ENCODE results near the gene EYA4. TPM values are rescaled to one million over a fixed set of nuclear protein-coding genes. Genes with fewer than 3 reads are reported as not detected.

EYA4 gene
- total and polyA plus RNA-seq, 2 donors (not counting 1 experiment from before 2014, with no cell fraction given), result 4.6 to 38.0 TPM

- no peak overlapping the region for H3K4me2 ChIP-seq (ENCODE audit: extremely low read depth, insufficient read depth, low read length)
- H3K27ac ChIP-seq (ENCODE audit: insufficient read depth, low read length), result no peak overlapping the region
- H2AFZ ChIP-seq (ENCODE audit: low read length), result no peak overlapping the region
- no peak overlapping the region for H3K4me3 ChIP-seq (replicated peaks in 1 of 4; ENCODE audit: control extremely low read depth in 1 of 4, insufficient read depth in 1 of 4, low read depth in 3 of 4, low read length in 4 of 4)
- no peaks in the 10 kb centered on the region for H3K4me1 ChIP-seq (ENCODE audit: control insufficient read depth, extremely low read depth, insufficient read depth, low read length)
- H3K27me3 ChIP-seq (ENCODE audit: control insufficient read depth, insufficient read depth, low read length), result no peaks in the 10 kb centered on the region
- H3K36me3 ChIP-seq (ENCODE audit: control insufficient read depth, insufficient read depth, low read length), result no peaks in the 10 kb centered on the region
- no peaks in the 10 kb centered on the region for H3K9me3 ChIP-seq (ENCODE audit: control insufficient read depth, insufficient read depth, low read depth, low read length)
- no peak for DNase-seq (ENCODE audit: low read depth in 2 of 2)
- no peaks in the 10 kb centered on the region for H3K79me2 ChIP-seq (ENCODE audit: control insufficient read depth, insufficient read depth, low read length)
- H4K20me1 ChIP-seq (ENCODE audit: control insufficient read depth, extremely low read depth, insufficient read depth, low read length), result no peaks in the 10 kb centered on the region
- H3K9ac ChIP-seq (ENCODE audit: insufficient read depth, low read length), result no peak overlapping the region
- no peak for TF ChIP-seq EZH2 (IDR thresholded peaks at IDR 0.05; ENCODE audit: low read length, missing control alignments)
- TF ChIP-seq, protein P1, sequence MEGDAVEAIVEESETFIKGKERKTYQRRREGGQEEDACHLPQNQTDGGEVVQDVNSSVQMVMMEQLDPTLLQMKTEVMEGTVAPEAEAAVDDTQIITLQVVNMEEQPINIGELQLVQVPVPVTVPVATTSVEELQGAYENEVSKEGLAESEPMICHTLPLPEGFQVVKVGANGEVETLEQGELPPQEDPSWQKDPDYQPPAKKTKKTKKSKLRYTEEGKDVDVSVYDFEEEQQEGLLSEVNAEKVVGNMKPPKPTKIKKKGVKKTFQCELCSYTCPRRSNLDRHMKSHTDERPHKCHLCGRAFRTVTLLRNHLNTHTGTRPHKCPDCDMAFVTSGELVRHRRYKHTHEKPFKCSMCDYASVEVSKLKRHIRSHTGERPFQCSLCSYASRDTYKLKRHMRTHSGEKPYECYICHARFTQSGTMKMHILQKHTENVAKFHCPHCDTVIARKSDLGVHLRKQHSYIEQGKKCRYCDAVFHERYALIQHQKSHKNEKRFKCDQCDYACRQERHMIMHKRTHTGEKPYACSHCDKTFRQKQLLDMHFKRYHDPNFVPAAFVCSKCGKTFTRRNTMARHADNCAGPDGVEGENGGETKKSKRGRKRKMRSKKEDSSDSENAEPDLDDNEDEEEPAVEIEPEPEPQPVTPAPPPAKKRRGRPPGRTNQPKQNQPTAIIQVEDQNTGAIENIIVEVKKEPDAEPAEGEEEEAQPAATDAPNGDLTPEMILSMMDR (conservative IDR thresholded peaks at IDR 0.05 in 1 of 2, IDR thresholded peaks at IDR 0.05 in 1 of 2; ENCODE audit: low read depth in 1 of 2, low read length in 2 of 2), result no peak
Measured at GRCh38 chr6:133298801-133299200, 57.6 kb downstream of the EYA4 start.

DNA sequence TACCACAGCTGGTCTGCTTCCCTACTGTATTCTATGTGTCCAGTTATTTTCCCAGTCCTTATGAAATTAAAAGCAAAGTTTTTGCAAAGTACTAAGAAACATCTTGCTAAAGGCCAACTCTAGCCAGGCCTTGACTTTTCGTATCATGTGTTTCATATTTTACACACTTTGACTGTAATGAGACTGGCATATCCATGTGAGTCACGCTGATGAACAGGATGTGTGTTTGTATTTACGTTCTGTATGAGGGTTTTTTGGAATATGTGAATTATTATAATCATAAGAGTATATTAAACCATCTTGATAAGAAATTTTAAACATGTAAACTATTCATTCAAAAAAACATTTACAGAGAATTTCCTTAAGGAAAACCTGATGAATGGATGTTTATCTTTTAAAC lies 59.7 kb downstream of the EYA4 start:
- no peaks in the 10 kb centered on the region for H3K9me3 ChIP-seq (ENCODE audit: control insufficient read depth, insufficient read depth, low read depth, low read length)
- no peak overlapping the region for H3K27ac ChIP-seq (ENCODE audit: insufficient read depth, low read length)
- H3K9ac ChIP-seq (ENCODE audit: insufficient read depth, low read length), result no peak overlapping the region
- H3K79me2 ChIP-seq (ENCODE audit: control insufficient read depth, insufficient read depth, low read length), result no peaks in the 10 kb centered on the region
- no peaks in the 10 kb centered on the region for H3K4me1 ChIP-seq (ENCODE audit: control insufficient read depth, extremely low read depth, insufficient read depth, low read length)
- H3K27me3 ChIP-seq (ENCODE audit: control insufficient read depth, insufficient read depth, low read length), result no peaks in the 10 kb centered on the region
- TF ChIP-seq, protein P1 (conservative IDR thresholded peaks at IDR 0.05 in 1 of 2, IDR thresholded peaks at IDR 0.05 in 1 of 2; ENCODE audit: low read depth in 1 of 2, low read length in 2 of 2), result no peak
- no peak for TF ChIP-seq EZH2 (IDR thresholded peaks at IDR 0.05; ENCODE audit: low read length, missing control alignments)
- DNase-seq (ENCODE audit: low read depth in 2 of 2), result peak in 1 of 2 donors; percentile 66
- no peak overlapping the region for H3K4me2 ChIP-seq (ENCODE audit: extremely low read depth, insufficient read depth, low read length)
- H2AFZ ChIP-seq (ENCODE audit: low read length), result no peak overlapping the region
- no peaks in the 10 kb centered on the region for H4K20me1 ChIP-seq (ENCODE audit: control insufficient read depth, extremely low read depth, insufficient read depth, low read length)
- H3K36me3 ChIP-seq (ENCODE audit: control insufficient read depth, insufficient read depth, low read length), result no peaks in the 10 kb centered on the region
- no peak overlapping the region for H3K4me3 ChIP-seq (replicated peaks in 1 of 4; ENCODE audit: control extremely low read depth in 1 of 4, insufficient read depth in 1 of 4, low read depth in 3 of 4, low read length in 4 of 4)

DNA sequence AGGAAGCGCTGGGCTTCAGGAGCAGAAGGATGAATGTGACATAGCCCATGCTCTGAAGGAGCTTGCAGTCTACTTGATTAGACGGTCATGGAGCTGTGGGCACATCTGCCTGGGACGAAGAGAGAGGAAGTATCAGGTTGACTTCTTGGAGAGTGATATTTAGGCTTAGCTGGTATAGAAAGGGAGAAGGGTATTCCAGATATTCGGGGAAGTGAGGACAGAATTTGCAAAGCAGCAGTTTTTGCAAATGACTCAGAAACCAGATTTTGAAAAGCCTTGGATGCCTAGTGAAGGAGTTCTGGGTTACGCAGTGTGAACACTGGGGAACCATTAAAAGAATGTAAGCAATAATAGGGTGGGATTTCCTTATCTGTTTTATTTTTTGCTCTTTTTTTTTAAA lies 60.7 kb downstream of the EYA4 start:
- H3K27ac ChIP-seq (ENCODE audit: insufficient read depth, low read length), result no peak overlapping the region
- H4K20me1 ChIP-seq (ENCODE audit: control insufficient read depth, extremely low read depth, insufficient read depth, low read length), result no peaks in the 10 kb centered on the region
- H3K9ac ChIP-seq (ENCODE audit: insufficient read depth, low read length), result no peak overlapping the region
- no peaks in the 10 kb centered on the region for H3K4me1 ChIP-seq (ENCODE audit: control insufficient read depth, extremely low read depth, insufficient read depth, low read length)
- H3K9me3 ChIP-seq (ENCODE audit: control insufficient read depth, insufficient read depth, low read depth, low read length), result no peaks in the 10 kb centered on the region
- H3K36me3 ChIP-seq (ENCODE audit: control insufficient read depth, insufficient read depth, low read length), result no peaks in the 10 kb centered on the region
- DNase-seq (ENCODE audit: low read depth in 2 of 2), result no peak
- no peaks in the 10 kb centered on the region for H3K79me2 ChIP-seq (ENCODE audit: control insufficient read depth, insufficient read depth, low read length)
- TF ChIP-seq, protein P1 (conservative IDR thresholded peaks at IDR 0.05 in 1 of 2, IDR thresholded peaks at IDR 0.05 in 1 of 2; ENCODE audit: low read depth in 1 of 2, low read length in 2 of 2), result no peak
- TF ChIP-seq EZH2 (IDR thresholded peaks at IDR 0.05; ENCODE audit: low read length, missing control alignments), result no peak
- H3K27me3 ChIP-seq (ENCODE audit: control insufficient read depth, insufficient read depth, low read length), result no peaks in the 10 kb centered on the region
- no peak overlapping the region for H3K4me2 ChIP-seq (ENCODE audit: extremely low read depth, insufficient read depth, low read length)
- no peak overlapping the region for H3K4me3 ChIP-seq (replicated peaks in 1 of 4; ENCODE audit: control extremely low read depth in 1 of 4, insufficient read depth in 1 of 4, low read depth in 3 of 4, low read length in 4 of 4)
- H2AFZ ChIP-seq (ENCODE audit: low read length), result no peak overlapping the region
